CD14-positive monocyte (primary cell): ENCODE results near the gene HLA-DMB. TPM values are rescaled to one million over a fixed set of nuclear protein-coding genes. Genes with fewer than 3 reads are reported as not detected.

Source experiments
- DNase-seq, 3 donors: peaks; one replicate each; pipeline ENCODE4 v3.0.0-alpha.2; 2011 to 2022
- H2AFZ ChIP-seq: 2 replicates; pipeline ENCODE4 v1.6.0; 2012; ENCODE audit warnings: mild to moderate bottlenecking, low read depth, low read length, inconsistent platforms; ENCODE audit not compliant: insufficient read depth, poor library complexity, severe bottlenecking
- H3K27ac ChIP-seq, 2 donors: 1 replicate in 1 of 2; 2 replicates in 1 of 2; pipeline ENCODE4 v1.5.1; 2012 to 2013; ENCODE audit warnings: low read length in 2 of 2, control low read depth in 1 of 2, inconsistent platforms in 1 of 2, low read depth in 1 of 2, mild to moderate bottlenecking in 1 of 2
- H3K27me3 ChIP-seq, 2 donors: one replicate each; pipeline versions ENCODE4 v1.6.0 to v1.6.1; 2011 to 2013; ENCODE audit warnings: low read length in 2 of 2; ENCODE audit not compliant: control insufficient read depth in 2 of 2, insufficient read depth in 2 of 2
- H3K36me3 ChIP-seq, 2 donors: replicated peaks in 1 of 2; 1 replicate in 1 of 2; 2 replicates in 1 of 2; pipeline versions ENCODE4 v1.5.1 to v1.6.1; 2012 to 2013; ENCODE audit warnings: low read length in 2 of 2, control low read depth in 1 of 2, inconsistent platforms in 1 of 2, mild to moderate bottlenecking in 1 of 2; ENCODE audit not compliant: insufficient read depth in 2 of 2, control insufficient read depth in 1 of 2
- H3K4me1 ChIP-seq, 2 donors: 1 replicate in 1 of 2; 2 replicates in 1 of 2; pipeline versions ENCODE4 v1.5.1 to v1.6.1; 2012 to 2013; ENCODE audit warnings: low read length in 2 of 2, control low read depth in 1 of 2, inconsistent platforms in 1 of 2, mild to moderate bottlenecking in 1 of 2, moderate library complexity in 1 of 2; ENCODE audit not compliant: insufficient read depth in 2 of 2, control insufficient read depth in 1 of 2
- H3K4me2 ChIP-seq: replicated peaks from 2 replicates; pipeline ENCODE3; 2012; ENCODE audit warnings: low read length, moderate library complexity, mild to moderate bottlenecking; ENCODE audit not compliant: poor library complexity, severe bottlenecking; ENCODE audit errors: extremely low read depth
- H3K4me3 ChIP-seq, 3 experiments: fragments of 200-600 bp in 1 of 3; sonication (generic) in 1 of 3; replicated peaks in 1 of 3; 1 replicate in 2 of 3; 2 replicates in 1 of 3; pipeline ENCODE4 v1.5.1; 2011 to 2013; ENCODE audit warnings: low read length in 3 of 3, mild to moderate bottlenecking in 3 of 3, control low read depth in 2 of 3, low read depth in 2 of 3, inconsistent platforms in 1 of 3, moderate library complexity in 1 of 3
- H3K79me2 ChIP-seq: 2 replicates; pipeline ENCODE4 v1.6.0; 2012; ENCODE audit warnings: mild to moderate bottlenecking, control low read depth, inconsistent platforms, low read length, moderate library complexity; ENCODE audit not compliant: insufficient read depth
- H3K9ac ChIP-seq: 2 replicates; pipeline ENCODE4 v1.6.0; 2017; ENCODE audit warnings: low read length, mild to moderate bottlenecking; ENCODE audit not compliant: insufficient read depth, poor library complexity, severe bottlenecking
- H3K9me3 ChIP-seq, 2 donors: replicated peaks in 1 of 2; 1 replicate in 1 of 2; 2 replicates in 1 of 2; pipeline versions ENCODE4 v1.5.1 to v1.6.1; 2012 to 2013; ENCODE audit warnings: low read length in 2 of 2, control low read depth in 1 of 2; ENCODE audit not compliant: control insufficient read depth in 1 of 2, insufficient read depth in 1 of 2
- H4K20me1 ChIP-seq: 2 replicates; pipeline ENCODE4 v1.6.0; 2012; ENCODE audit warnings: mild to moderate bottlenecking, low read length, control low read depth, moderate library complexity; ENCODE audit not compliant: insufficient read depth
- H3K27ac Mint-ChIP-seq, 7 donors: one replicate each; pipeline ENCODE4 v1.8.0; 2020; ENCODE audit warnings: mild to moderate bottlenecking in 7 of 7, mixed read lengths in 7 of 7, moderate library complexity in 6 of 7, inconsistent platforms in 2 of 7
- H3K27me3 Mint-ChIP-seq, 3 donors: one replicate each; pipeline ENCODE4 v1.8.0; 2021 to 2022; ENCODE audit warnings: low read depth in 3 of 3, mild to moderate bottlenecking in 3 of 3, mixed read lengths in 3 of 3, moderate library complexity in 3 of 3, inconsistent platforms in 1 of 3
- H3K36me3 Mint-ChIP-seq, 2 donors: one replicate each; pipeline ENCODE4 v1.8.0; 2020; ENCODE audit warnings: mixed read lengths in 2 of 2, inconsistent platforms in 1 of 2, mild to moderate bottlenecking in 1 of 2
- H3K4me1 Mint-ChIP-seq: one replicate; pipeline ENCODE4 v1.8.0; 2020; ENCODE audit warnings: mild to moderate bottlenecking, mixed read lengths
- H3K4me3 Mint-ChIP-seq, 2 donors: one replicate each; pipeline ENCODE4 v1.8.0; 2020; ENCODE audit warnings: mild to moderate bottlenecking in 2 of 2, mixed read lengths in 2 of 2, moderate library complexity in 1 of 2
- H3K9me3 Mint-ChIP-seq, 7 donors: one replicate each; pipeline ENCODE4 v1.8.0; 2020 to 2022; ENCODE audit warnings: mixed read lengths in 7 of 7, mild to moderate bottlenecking in 6 of 7, moderate library complexity in 6 of 7, inconsistent platforms in 2 of 7
- CTCF ChIP-seq: fragments of 200-600 bp; IDR thresholded peaks from one replicate; pipeline ENCODE4 v1.8.0; 2022; ENCODE audit warnings: antibody characterized with exemption, mild to moderate bottlenecking
- WGBS: methylation state at CpG from one replicate; pipeline ENCODE4 v1.1.5; 2013; ENCODE audit warnings: missing lambda C conversion rate; ENCODE audit not compliant: insufficient coverage; 5-methylcytosine and 5-hydroxymethylcytosine counted together
- intact Hi-C, 2 donors: fragments of 100-400 bp; cut with micrococcal nuclease; formaldehyde crosslinking; loops; one replicate each; pipeline versions ENCODE4 v1.15.0 to v1.15.1; 2023
- polyA plus RNA-seq, 3 donors: library from polyadenylated mRNA; depleted of rRNA in 1 of 3; unstranded in 2 of 3; stranded (reverse) in 1 of 3; fragments of 300-500 nt in 2 of 3; fragments of >200 nt in 1 of 3; fragmentation: Illumina TruSeq in 2 of 3; gene quantifications; 1 replicate in 2 of 3; 2 replicates in 1 of 3; pipeline ENCODE4 v1.2.3, GENCODE V29; 2012 to 2021

HLA-DMB gene
- polyA plus RNA-seq, 3 donors = 510 to 924 (median 726) TPM

- 62% methylated on average over 4 of the region's 8 CpGs for WGBS
- Mint-ChIP-seq H3K9me3 (no peaks in the 10 kb centered on the region), H3K36me3 (peaks cover 48 to 62% of the 10 kb centered on the region in 2 donors), H3K4me3 (no peak overlapping the region), H3K4me1 (peaks cover 29% of the 10 kb centered on the region), H3K27ac (peak overlapping the region in 5 of 7 donors; percentile 14 to 77 (median 46)), H3K27me3 (peaks cover 0 to 2% (median 0%) of the 10 kb centered on the region in 3 donors)
- H4K20me1 ChIP-seq = peaks cover 76% of the 10 kb centered on the region
- H3K9me3 ChIP-seq = no peaks in the 10 kb centered on the region
- no peak overlapping the region for H2AFZ ChIP-seq
- no peak overlapping the region for H3K27ac ChIP-seq
- H3K4me2 ChIP-seq = no peak overlapping the region
- no peak overlapping the region for H3K4me3 ChIP-seq
- H3K36me3 ChIP-seq = peaks cover 49 to 59% of the 10 kb centered on the region in 2 donors
- H3K9ac ChIP-seq = no peak overlapping the region
- H3K79me2 ChIP-seq = peaks cover 23% of the 10 kb centered on the region
- no peak for TF ChIP-seq CTCF
- DNase-seq = no peak
- intact Hi-C loops = no loop called here
- peaks cover 3 to 13% of the 10 kb centered on the region in 2 donors for H3K4me1 ChIP-seq
- H3K27me3 ChIP-seq = no peaks in the 10 kb centered on the region
Observed at GRCh38 chr6:32982084-32982701, 41.4 kb upstream of the HLA-DMB start.

GRCh38 chr6:32980488-32981038, 39.7 kb upstream of the HLA-DMB start:
- H3K36me3 Mint-ChIP-seq = peaks cover 65 to 75% of the 10 kb centered on the region in 2 donors
- peaks cover 39% of the 10 kb centered on the region for H3K79me2 ChIP-seq
- H2AFZ ChIP-seq = no peak overlapping the region
- H3K9ac ChIP-seq = no peak overlapping the region
- peaks cover 92% of the 10 kb centered on the region for H4K20me1 ChIP-seq
- no peak overlapping the region for H3K4me3 Mint-ChIP-seq
- no peak for TF ChIP-seq CTCF
- H3K9me3 Mint-ChIP-seq = no peaks in the 10 kb centered on the region
- DNase-seq = no peak
- no peak overlapping the region for H3K4me3 ChIP-seq
- peaks cover 65 to 75% of the 10 kb centered on the region in 2 donors for H3K36me3 ChIP-seq
- no peaks in the 10 kb centered on the region for H3K27me3 ChIP-seq
- 84% methylated on average over 8 of the region's 11 CpGs for WGBS
- H3K27ac Mint-ChIP-seq = peak overlapping the region in 4 of 7 donors; percentile 26 to 53 (median 36)
- no peaks in the 10 kb centered on the region for H3K27me3 Mint-ChIP-seq
- H3K4me2 ChIP-seq = no peak overlapping the region
- H3K27ac ChIP-seq = no peak overlapping the region
- H3K9me3 ChIP-seq = no peaks in the 10 kb centered on the region
- H3K4me1 Mint-ChIP-seq = peaks cover 46% of the 10 kb centered on the region
- H3K4me1 ChIP-seq = peaks cover 15 to 29% of the 10 kb centered on the region in 2 donors
- intact Hi-C loops = no loop called here
